GM12873 (cell line): ENCODE results near the gene DPPA4.

Experiments used
- TF ChIP-seq, protein P1 (sequence below): IDR thresholded peaks from 2 replicates; pipeline ENCODE4 v1.5.1; 2012; ENCODE audit warnings: low read depth, mild to moderate bottlenecking, moderate library complexity, low read length, control low read depth; ENCODE audit not compliant: insufficient read depth; ENCODE audit errors: missing control alignments

DPPA4 gene

DNA sequence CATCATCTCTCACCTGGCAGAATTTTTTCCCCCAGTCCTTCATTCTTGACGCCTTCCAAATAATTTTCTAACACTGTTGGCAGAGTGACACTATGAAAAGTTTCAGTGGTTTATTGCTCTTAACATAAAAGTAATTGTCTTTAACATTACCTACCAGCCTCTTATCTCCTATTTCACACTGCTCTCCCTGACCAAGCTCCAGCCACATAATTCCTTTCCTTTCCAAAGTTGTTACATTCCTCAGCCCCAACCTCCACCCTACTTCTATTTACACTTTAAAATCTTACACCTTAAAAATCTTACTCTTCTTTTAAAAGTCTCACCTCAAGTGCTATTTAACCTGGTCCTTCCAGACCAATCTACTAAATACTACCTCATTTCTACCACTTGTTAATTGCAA lies 2.8 kb downstream of the DPPA4 start:
- TF ChIP-seq, protein P1, sequence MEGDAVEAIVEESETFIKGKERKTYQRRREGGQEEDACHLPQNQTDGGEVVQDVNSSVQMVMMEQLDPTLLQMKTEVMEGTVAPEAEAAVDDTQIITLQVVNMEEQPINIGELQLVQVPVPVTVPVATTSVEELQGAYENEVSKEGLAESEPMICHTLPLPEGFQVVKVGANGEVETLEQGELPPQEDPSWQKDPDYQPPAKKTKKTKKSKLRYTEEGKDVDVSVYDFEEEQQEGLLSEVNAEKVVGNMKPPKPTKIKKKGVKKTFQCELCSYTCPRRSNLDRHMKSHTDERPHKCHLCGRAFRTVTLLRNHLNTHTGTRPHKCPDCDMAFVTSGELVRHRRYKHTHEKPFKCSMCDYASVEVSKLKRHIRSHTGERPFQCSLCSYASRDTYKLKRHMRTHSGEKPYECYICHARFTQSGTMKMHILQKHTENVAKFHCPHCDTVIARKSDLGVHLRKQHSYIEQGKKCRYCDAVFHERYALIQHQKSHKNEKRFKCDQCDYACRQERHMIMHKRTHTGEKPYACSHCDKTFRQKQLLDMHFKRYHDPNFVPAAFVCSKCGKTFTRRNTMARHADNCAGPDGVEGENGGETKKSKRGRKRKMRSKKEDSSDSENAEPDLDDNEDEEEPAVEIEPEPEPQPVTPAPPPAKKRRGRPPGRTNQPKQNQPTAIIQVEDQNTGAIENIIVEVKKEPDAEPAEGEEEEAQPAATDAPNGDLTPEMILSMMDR, result no peak

DNA sequence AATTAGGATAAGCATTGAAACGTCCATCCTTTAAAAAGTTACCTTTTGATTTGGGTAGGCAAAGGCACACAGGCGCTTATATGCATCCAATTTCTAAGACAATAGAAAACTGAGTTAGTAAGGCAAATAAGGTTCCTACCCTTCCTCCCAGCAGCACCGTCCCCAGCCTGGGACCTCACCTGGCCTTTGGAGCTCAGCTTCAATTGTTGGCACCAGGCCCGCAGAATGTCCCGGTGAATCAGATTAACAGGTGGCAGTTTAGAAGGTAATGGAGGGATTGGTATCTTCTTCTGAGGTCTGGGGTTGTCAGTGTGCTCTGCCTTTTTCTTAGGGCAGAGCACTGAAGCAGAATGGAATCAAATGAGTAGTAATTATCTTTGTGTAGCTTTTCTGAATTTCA lies 5.7 kb downstream of the DPPA4 start:
- TF ChIP-seq, protein P1, result no peak

DNA sequence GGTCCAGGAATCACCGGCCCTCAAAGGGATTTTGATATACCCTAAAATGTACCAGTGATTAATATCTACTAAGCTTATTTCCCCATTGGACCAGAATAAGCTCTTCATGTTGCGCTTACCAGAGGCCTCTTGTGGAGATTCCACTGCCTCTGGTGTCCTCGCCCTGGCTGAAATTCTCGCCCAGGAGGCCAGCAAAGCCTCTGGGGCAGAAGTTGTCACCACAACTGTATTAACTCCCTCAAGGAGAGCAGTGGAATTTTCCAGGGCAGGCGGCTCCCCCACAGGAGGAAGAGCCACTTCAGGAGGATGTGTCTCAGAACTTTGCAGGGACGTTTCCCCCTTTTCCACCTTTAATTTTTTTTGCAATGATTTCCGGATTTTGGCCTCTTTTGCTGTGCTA lies 6.9 kb downstream of the DPPA4 start:
- TF ChIP-seq, protein P1, result no peak

DNA sequence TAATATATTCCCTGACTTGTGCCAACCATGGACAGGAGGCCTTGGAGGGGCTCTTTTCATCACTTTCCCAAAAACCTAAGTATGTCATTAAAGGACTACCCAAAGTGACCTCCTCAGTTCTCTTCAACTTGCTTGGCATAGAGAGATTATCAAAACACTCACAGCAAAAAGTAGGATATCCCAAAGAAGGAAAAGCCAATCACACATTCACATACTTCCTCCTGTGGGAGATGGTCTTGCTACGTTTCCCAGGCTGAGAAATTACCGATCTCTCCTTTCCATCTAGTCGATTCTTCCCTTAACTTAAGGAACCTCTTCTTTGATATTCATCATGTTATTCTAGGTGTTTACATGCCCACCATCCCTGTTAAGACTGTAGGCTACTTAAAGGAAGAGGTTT lies 9.1 kb downstream of the DPPA4 start:
- TF ChIP-seq, protein P1, result no peak

DNA sequence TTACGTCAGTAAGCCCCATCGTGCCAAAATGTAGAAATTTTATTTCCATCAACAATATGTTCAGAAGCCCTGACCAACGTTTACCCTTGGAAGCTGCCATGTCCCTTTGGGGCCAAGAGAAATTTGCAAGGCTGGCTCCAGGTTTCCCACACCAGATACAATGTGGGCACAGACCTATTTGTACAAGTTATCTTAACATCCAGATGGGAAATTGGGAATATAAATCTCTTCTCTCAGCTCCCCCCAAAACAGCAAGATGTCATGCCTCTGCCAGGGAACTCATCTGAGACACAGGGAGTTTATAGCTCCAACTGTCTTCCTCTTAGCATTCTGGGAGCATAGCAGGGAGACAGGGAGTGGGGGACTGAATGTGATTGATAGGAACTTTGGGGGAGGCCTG lies 11.7 kb downstream of the DPPA4 start:
- TF ChIP-seq, protein P1, result no peak

DNA sequence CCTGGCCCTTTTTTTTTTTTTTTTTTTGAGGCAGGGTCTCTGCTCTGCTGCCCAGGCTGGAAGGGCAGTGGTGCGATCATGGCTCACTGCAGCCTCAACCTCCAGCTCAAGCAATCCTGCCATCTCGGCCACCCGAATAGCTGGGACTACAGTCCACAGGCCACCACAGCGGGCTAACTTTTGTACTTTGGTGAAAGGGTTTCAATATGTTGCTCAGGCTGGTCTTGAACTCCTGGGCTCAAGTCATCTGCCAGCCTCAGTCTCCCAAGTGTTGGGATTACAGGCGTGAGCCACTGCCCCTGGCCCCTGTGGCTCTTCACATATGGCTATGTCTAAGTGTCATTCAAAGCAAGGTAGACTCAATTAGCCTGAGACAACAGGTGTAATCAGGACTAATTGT lies 12.2 kb downstream of the DPPA4 start:
- TF ChIP-seq, protein P1, result no peak

DNA sequence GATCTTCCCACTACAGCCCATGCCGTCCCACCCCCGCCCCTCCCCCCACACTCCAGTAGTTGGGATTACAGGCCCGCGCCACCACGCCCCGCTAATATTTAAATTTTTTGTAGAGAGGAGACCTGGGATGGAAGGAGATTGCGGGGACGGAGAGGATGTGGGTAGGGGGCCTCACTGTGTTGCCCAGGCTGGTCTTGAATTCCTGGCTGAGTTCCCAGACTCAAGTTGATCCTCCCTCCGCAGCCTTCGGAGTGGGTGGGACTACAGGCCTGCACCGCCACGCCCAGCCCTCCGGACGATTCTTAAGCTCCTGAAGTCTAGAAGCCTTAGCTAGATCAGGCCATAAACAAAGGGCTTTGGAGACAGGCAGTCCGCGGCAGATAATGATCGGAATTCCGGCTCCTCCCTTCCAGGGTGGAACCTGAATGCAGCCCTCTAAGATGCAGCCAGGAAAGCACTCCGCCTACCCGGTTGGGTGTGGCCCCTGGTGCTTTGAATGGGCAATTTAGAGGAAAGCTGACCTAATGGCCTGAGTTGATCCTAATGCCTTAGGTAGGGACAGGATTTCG lies 21.1 kb downstream of the DPPA4 start, which contains the start of gene DPPA2:
Gene DPPA2 (minus strand): TSS at position 356 of the 569 bp plus-strand sequence. CDS start 1,975 bp downstream, outside the sequence.
- TF ChIP-seq, protein P1, result no peak
